A549 (cell line): ENCODE measurements around the gene PTPRN2.

ENCODE experiments used
- CEBPB ChIP-seq, 2 experiments: fragments of >200 bp in 1 of 2; sonication (Bioruptor Twin) in 1 of 2; formaldehyde crosslinking in 1 of 2; IDR thresholded peaks; 2 replicates each; pipeline ENCODE4 v1.6.1; 2012 to 2016
- JUN ChIP-seq, 2 experiments: fragments of >200 bp; sonication (Bioruptor Twin); formaldehyde crosslinking; IDR thresholded peaks; 2 replicates in 1 of 2; 3 replicates in 1 of 2; pipeline ENCODE4 v1.6.1; 2016 to 2017
- KDM1A ChIP-seq: fragments of 200-600 bp; sonication (generic); IDR thresholded peaks from 2 replicates; pipeline ENCODE4 v1.6.1; 2016; ENCODE audit warnings: low read depth, mild to moderate bottlenecking
- NPAS2 ChIP-seq: fragments of 250-450 bp; sonication (Bioruptor Pico); IDR thresholded peaks from 2 replicates; pipeline ENCODE4 v1.8.0; 2022; ENCODE audit warnings: mild to moderate bottlenecking, moderate library complexity, borderline replicate concordance
- POLR2A ChIP-seq: IDR thresholded peaks from 2 replicates; pipeline ENCODE4 v1.6.1; 2012; ENCODE audit warnings: mild to moderate bottlenecking, low read length
- POLR2AphosphoS2 ChIP-seq: conservative IDR thresholded peaks from 2 replicates; pipeline ENCODE4 v1.6.1; 2012; ENCODE audit warnings: low read length, improper control_type of control experiment, inconsistent platforms
- RAD21 ChIP-seq, 2 experiments: fragments of >200 bp in 1 of 2; sonication (Bioruptor Twin) in 1 of 2; formaldehyde crosslinking in 1 of 2; IDR thresholded peaks in 1 of 2; conservative IDR thresholded peaks in 1 of 2; 2 replicates in 1 of 2; 3 replicates in 1 of 2; pipeline ENCODE4 v1.6.1; 2012 to 2018; ENCODE audit warnings: inconsistent platforms in 1 of 2
- TF ChIP-seq, protein P1 (sequence below): IDR thresholded peaks from 2 replicates; pipeline ENCODE4 v1.6.1; 2012
- TF ChIP-seq, protein P2 (sequence below): fragments of >200 bp; sonication (Bioruptor Twin); formaldehyde crosslinking; IDR thresholded peaks from 3 replicates; pipeline ENCODE4 v1.5.1; 2016
- TF ChIP-seq, protein P3 (sequence below): fragments of 250-450 bp; sonication (Bioruptor Pico); IDR thresholded peaks from 2 replicates; pipeline ENCODE4 v1.5.0; 2020; ENCODE audit warnings: low read depth, mild to moderate bottlenecking, moderate library complexity
- TF ChIP-seq, protein P4 (sequence below): fragments of 200-600 bp; sonication (generic); IDR thresholded peaks from 2 replicates; pipeline ENCODE4 v1.6.1; 2016; ENCODE audit warnings: antibody characterized with exemption, mild to moderate bottlenecking, moderate library complexity

DNA sequence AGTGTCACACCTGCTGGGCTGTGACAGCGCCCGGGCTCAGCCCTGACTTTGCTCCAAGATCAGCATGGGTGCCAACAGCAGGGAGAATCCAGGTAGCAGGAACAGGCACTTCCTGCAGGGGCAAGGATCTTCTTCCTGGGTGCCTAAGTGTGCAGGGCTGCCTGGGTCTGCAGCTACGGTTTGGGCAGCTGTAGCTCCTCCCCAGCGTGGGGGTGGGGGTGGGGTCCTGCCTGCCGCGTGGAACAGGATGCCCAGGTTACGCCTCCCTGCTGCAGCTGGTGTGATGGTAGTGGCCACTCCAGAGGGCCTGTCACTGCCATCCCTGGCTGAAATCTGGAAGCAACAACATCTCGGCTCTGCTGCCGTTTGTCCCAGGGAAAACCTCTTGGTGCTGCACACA lies 981.5 kb downstream of the PTPRN2 start:
- no peak for TF ChIP-seq JUN (IDR thresholded peaks at IDR 0.05)
- TF ChIP-seq, protein P1, sequence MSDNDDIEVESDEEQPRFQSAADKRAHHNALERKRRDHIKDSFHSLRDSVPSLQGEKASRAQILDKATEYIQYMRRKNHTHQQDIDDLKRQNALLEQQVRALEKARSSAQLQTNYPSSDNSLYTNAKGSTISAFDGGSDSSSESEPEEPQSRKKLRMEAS: no peak
- no peak for TF ChIP-seq POLR2AphosphoS2
- TF ChIP-seq, protein P2, sequence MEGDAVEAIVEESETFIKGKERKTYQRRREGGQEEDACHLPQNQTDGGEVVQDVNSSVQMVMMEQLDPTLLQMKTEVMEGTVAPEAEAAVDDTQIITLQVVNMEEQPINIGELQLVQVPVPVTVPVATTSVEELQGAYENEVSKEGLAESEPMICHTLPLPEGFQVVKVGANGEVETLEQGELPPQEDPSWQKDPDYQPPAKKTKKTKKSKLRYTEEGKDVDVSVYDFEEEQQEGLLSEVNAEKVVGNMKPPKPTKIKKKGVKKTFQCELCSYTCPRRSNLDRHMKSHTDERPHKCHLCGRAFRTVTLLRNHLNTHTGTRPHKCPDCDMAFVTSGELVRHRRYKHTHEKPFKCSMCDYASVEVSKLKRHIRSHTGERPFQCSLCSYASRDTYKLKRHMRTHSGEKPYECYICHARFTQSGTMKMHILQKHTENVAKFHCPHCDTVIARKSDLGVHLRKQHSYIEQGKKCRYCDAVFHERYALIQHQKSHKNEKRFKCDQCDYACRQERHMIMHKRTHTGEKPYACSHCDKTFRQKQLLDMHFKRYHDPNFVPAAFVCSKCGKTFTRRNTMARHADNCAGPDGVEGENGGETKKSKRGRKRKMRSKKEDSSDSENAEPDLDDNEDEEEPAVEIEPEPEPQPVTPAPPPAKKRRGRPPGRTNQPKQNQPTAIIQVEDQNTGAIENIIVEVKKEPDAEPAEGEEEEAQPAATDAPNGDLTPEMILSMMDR: no peak
- TF ChIP-seq, protein P3, sequence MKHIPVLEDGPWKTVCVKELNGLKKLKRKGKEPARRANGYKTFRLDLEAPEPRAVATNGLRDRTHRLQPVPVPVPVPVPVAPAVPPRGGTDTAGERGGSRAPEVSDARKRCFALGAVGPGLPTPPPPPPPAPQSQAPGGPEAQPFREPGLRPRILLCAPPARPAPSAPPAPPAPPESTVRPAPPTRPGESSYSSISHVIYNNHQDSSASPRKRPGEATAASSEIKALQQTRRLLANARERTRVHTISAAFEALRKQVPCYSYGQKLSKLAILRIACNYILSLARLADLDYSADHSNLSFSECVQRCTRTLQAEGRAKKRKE: no peak
- TF ChIP-seq KDM1A: no peak
- TF ChIP-seq POLR2A: no peak
- no peak for TF ChIP-seq RAD21 (conservative IDR thresholded peaks at IDR 0.05 in 1 of 2, IDR thresholded peaks at IDR 0.05 in 1 of 2)
- TF ChIP-seq CEBPB (IDR thresholded peaks at IDR 0.05): no peak
- TF ChIP-seq, protein P4, sequence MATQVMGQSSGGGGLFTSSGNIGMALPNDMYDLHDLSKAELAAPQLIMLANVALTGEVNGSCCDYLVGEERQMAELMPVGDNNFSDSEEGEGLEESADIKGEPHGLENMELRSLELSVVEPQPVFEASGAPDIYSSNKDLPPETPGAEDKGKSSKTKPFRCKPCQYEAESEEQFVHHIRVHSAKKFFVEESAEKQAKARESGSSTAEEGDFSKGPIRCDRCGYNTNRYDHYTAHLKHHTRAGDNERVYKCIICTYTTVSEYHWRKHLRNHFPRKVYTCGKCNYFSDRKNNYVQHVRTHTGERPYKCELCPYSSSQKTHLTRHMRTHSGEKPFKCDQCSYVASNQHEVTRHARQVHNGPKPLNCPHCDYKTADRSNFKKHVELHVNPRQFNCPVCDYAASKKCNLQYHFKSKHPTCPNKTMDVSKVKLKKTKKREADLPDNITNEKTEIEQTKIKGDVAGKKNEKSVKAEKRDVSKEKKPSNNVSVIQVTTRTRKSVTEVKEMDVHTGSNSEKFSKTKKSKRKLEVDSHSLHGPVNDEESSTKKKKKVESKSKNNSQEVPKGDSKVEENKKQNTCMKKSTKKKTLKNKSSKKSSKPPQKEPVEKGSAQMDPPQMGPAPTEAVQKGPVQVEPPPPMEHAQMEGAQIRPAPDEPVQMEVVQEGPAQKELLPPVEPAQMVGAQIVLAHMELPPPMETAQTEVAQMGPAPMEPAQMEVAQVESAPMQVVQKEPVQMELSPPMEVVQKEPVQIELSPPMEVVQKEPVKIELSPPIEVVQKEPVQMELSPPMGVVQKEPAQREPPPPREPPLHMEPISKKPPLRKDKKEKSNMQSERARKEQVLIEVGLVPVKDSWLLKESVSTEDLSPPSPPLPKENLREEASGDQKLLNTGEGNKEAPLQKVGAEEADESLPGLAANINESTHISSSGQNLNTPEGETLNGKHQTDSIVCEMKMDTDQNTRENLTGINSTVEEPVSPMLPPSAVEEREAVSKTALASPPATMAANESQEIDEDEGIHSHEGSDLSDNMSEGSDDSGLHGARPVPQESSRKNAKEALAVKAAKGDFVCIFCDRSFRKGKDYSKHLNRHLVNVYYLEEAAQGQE: no peak
- no peak for TF ChIP-seq NPAS2
